ENCODE results near the gene TMEM132C. TPM values are rescaled to one million over a fixed set of nuclear protein-coding genes. Genes with fewer than 3 reads are reported as not detected.

TMEM132C gene
- total and polyA plus RNA-seq, 2 of the 13 experiments (the other 11 are each of a cell fraction or from before 2014, with no cell fraction given): not detected

GRCh38 chr12:128449146-128449894 lies 182.3 kb downstream of the TMEM132C start:
- TF ChIP-seq PHF8 (CRISPR knock-in tag; IDR thresholded peaks at IDR 0.05) (no peak), HINFP (CRISPR knock-in tag; IDR thresholded peaks at IDR 0.05; ENCODE audit: low read depth) (no peak), SNAI1 (CRISPR knock-in tag; IDR thresholded peaks at IDR 0.05; ENCODE audit: borderline replicate concordance) (no peak), ATRX (CRISPR knock-in tag; IDR thresholded peaks at IDR 0.05; ENCODE audit: borderline replicate concordance) (no peak), STAG1 (CRISPR knock-in tag; IDR thresholded peaks at IDR 0.05) (no peak), ATF1 (CRISPR knock-in tag; IDR thresholded peaks at IDR 0.05) (no peak), GRHL1 (CRISPR knock-in tag; conservative IDR thresholded peaks at IDR 0.05) (no peak), WIZ (CRISPR knock-in tag; IDR thresholded peaks at IDR 0.05) (no peak), ZSCAN5A (CRISPR knock-in tag; IDR thresholded peaks at IDR 0.05; ENCODE audit: borderline replicate concordance) (no peak), NR2C2 (CRISPR knock-in tag; IDR thresholded peaks at IDR 0.05; ENCODE audit: borderline replicate concordance) (no peak), THAP8 (CRISPR knock-in tag; IDR thresholded peaks at IDR 0.05; ENCODE audit: borderline replicate concordance) (no peak), RFX1 (IDR thresholded peaks at IDR 0.05) (no peak), ZNF317 (CRISPR knock-in tag; IDR thresholded peaks at IDR 0.05) (no peak), THRA (CRISPR knock-in tag; IDR thresholded peaks at IDR 0.05; ENCODE audit: borderline replicate concordance) (no peak), MED8 (CRISPR knock-in tag; IDR thresholded peaks at IDR 0.05; ENCODE audit: insufficient replicate concordance) (no peak), ZNF776 (CRISPR knock-in tag; IDR thresholded peaks at IDR 0.05) (no peak), GATAD2A (CRISPR knock-in tag; IDR thresholded peaks at IDR 0.05) (no peak)
- no peak overlapping the region for H3K4me2 ChIP-seq (ENCODE audit: low read depth, low read length)
- FAIRE-seq (no peak), DNase-seq (ENCODE audit: low spot score) (no peak), ATAC-seq (no peak)
- no peaks in the 10 kb centered on the region for H3K9me3 ChIP-seq (ENCODE audit: low read length)
- ChIA-PET POLR2A (no interaction called here), CTCF (ENCODE audit: low intra/inter-chr PET ratio, low total read pairs) (no interaction called here)
- intact Hi-C loops (cut with micrococcal nuclease; ENCODE audit: unreplicated experiment): no loop called here
- no peak overlapping the region for H3K27ac ChIP-seq (ENCODE audit: extremely low read length, insufficient read depth, low read length)
- H3K4me3 ChIP-seq (replicated peaks in 1 of 3; ENCODE audit: insufficient read depth in 1 of 3, low read depth in 2 of 3, low read length in 3 of 3): no peak overlapping the region
- WGBS (ENCODE audit: low lambda C conversion rate): 27% methylated on average over 7 of the region's 7 CpGs
- H3K4me1 ChIP-seq (ENCODE audit: insufficient read depth, low read length): no peaks in the 10 kb centered on the region
- H3K79me2 ChIP-seq (ENCODE audit: insufficient read depth, low read length): no peaks in the 10 kb centered on the region
- H4K20me1 ChIP-seq (ENCODE audit: insufficient read depth, low read length): no peaks in the 10 kb centered on the region
- BruUV-seq (replicated peaks): no TSS peak
- peaks cover under 1 to 25% of the 10 kb centered on the region in 2 experiments; a peak in 3 of 5 replicates for H3K27me3 ChIP-seq (ENCODE audit: control insufficient read depth in 1 of 2, insufficient read depth in 2 of 2, low read length in 2 of 2)
- H2AFZ ChIP-seq (ENCODE audit: low read length): no peak overlapping the region
- in situ Hi-C loops (cut with HindIII; ENCODE audit: extremely low pct_ligation_motif_present, low pct_unique_long_range_greater_than_20kb): no loop called here
- H3K9ac ChIP-seq (ENCODE audit: insufficient read depth, low read depth, low read length): no peak overlapping the region
- no peaks in the 10 kb centered on the region for H3K36me3 ChIP-seq (replicated peaks in 1 of 2; ENCODE audit: control insufficient read depth in 1 of 2, insufficient read depth in 2 of 2, low read length in 2 of 2)
